Measurements from ENCODE around the gene SPI1.

GRCh38 chr11:47355283-47356128, 22.8 kb downstream of the SPI1 start:
- TF ChIP-seq CTCF (IDR thresholded peaks at IDR 0.05): peak; percentile 82 to 97 (median 94)
- no peak for TF ChIP-seq POLR2A (IDR thresholded peaks at IDR 0.05)
- TF ChIP-seq POLR2AphosphoS5 (IDR thresholded peaks at IDR 0.05): peak; percentile 47 to 48

All from upper lobe of left lung (tissue), 4 donors.